CD4-positive, alpha-beta T cell treated with Interleukin-6 for 4 hours (primary cell): ENCODE data around the gene FUCA1.
A peak's percentile ranks its signal among the peaks of the same experiment; 100 is the strongest.
"Not testable (repeated sequence)": the region's sequence is repeated elsewhere in the genome, so short reads cannot be mapped to it uniquely, and the experiment has no call there.

Experiments used
- DNase-seq: peaks from one replicate; pipeline ENCODE4 v3.0.0-alpha.2; 2020; ENCODE audit warnings: mixed read lengths

The FUCA1 gene

DNA sequence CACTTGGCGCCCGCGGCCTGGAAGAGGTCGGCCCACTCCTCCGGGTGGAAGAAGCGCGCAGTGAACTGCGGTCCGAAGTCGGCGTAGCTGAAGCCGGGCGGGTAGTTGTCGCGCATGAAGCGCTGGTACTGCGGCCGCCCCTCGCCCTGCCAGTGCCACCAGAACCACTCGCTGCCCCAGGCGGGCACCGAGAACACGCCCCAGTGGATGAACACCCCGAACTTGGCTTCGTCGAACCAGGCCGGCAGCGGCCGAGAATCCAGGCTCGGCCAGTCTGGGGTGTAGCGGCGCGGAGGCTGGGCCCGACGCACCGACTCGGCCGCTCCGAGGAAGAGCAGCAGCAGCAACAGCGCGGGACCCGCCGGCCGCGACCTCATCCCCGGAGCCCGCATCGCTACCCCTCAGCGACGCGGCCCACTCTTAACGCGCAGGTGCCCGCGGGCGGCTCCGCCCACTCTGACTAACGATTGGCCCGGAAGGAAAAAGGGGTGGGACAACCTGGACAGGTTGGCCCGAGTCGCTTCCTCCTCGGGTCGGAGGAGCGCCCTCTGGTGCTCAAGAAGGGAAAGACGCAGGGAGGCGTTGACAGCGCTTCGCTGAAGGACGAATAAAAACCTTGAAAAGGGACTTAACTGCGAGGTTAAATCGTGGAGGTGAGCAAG, at the start of gene FUCA1:
Gene FUCA1 (minus strand): TSS at position 396 of the 662 bp plus-strand sequence. CDS start 4 bp downstream, at position 392.
- peak; percentile 98 for DNase-seq

DNA sequence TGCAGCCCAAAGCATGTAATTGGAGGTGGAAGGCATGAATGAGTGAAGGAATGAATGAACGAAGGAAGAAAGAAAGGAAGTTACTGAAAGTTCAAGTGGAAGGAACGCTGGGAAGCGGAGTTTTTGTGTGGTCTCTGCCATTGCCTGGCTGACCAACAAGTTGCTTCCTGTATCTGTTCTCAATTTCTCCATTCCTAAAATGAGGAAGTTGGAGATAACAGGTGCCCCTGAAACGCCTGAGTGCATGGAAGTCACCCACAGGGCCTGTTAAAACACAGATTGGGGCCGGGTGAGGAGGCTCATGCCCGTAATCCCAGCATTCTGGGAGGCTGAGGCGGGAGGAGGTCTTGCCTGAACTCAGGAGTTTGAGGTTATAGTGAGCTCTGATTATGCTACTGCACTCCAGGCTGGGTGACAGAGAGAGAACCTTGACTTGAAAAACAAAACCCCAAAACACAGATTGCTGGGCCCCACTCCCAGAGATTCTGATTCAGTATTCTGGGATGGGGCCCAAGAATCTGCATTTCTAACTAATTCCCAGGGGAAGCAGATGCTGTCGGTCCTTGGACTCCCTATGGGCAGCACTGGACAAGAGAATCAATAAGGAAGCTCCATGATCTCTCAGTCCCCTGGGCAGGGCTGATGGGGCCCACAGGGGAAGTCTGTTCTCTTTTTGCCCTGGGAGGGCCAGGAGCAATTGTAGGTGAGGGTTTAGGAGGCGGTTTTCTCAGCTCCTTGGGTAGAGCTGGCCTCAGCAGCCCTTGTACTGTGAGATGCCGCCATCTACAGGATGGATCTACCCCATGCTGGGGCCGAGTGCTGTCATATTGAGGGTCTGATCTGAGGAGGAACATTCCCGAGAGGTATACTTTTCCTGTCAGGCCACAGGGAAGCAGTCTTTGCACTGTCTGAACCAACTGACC, 48.4 kb upstream of the FUCA1 start:
- peak; percentile 59 for DNase-seq

- no peak for DNase-seq
Measured at GRCh38 chr1:23915466-23915865, 47.4 kb upstream of the FUCA1 start.

DNA sequence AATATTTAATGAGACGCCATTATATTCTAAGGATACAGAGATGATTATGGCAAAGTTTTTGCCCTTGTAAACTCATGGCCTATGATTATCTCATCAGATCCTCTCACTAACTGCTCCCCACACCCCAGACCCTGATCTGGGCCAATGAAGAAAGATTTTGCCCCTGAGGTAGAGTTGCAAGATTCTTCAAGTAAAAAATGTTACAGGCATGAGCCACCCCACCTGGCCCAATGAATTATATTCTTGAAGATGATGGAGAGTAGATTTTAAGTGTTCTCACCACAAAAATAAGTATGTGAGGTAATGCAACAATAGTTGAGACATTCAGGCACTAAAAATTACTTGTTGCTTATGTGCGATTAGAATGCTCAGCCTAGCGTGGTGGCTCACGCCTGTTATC, 46.8 kb upstream of the FUCA1 start:
- DNase-seq: no peak

DNA sequence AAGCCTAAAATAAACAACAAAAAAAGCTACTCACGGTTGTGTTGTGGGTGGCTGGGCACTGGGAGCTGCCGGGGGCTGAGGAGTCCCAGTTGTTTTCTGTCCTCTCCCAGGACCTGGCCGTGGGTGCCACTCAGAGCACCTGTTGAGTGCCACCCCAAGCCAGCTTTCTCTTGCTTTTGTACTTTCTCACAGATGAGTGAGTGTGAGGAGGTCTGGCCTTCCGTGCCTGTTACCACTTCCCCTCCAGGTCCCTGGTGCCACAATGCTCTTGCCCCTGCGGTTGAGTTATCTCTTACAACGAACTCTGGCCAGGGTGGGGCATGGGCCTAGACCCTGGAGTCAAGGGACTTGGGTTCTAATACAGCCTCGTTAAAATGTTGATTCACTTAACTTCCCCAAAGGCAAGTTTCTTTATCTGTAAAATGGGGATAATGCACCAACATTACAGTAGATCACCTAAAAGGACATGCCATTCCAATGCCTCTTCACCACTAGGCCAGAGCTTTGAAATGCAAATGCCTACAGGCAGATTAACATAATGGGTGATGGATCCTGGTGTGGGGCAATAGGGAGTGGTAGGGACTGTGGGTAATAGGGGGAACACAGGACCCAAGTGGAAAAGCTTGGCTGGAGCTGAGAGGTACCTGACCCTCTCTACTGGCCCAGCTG, 45.3 kb upstream of the FUCA1 start, which contains the start of gene CNR2:
Gene CNR2 (minus strand): TSS at position 151 of the 669 bp plus-strand sequence. CDS start 37,745 bp downstream, outside the sequence.
- peak; percentile 24 for DNase-seq

- no peak for DNase-seq
Measured at GRCh38 chr1:23911921-23912320, 43.8 kb upstream of the FUCA1 start.

GRCh38 chr1:23910553-23911246, 42.6 kb upstream of the FUCA1 start:
- DNase-seq: no peak

DNA sequence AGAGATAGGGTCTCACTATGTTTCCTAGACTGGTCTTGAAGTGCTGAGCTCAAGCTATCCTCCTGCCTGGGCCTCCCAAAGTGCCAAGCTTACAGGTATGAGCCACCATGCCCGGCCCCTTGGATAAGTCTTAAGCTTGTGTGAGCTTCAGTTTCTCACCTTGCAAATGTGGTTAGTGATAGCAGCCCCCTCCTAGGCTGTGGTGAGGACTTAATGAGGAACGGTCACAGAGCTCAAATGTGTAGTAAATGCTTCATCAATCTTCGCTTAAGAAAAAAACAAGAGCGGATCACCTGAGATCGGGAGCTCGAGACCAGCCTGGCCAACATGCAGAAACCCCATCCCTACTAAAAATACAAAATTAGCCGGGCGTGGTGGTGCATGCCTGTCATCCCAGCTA, 42.1 kb upstream of the FUCA1 start:
- no peak for DNase-seq

DNA sequence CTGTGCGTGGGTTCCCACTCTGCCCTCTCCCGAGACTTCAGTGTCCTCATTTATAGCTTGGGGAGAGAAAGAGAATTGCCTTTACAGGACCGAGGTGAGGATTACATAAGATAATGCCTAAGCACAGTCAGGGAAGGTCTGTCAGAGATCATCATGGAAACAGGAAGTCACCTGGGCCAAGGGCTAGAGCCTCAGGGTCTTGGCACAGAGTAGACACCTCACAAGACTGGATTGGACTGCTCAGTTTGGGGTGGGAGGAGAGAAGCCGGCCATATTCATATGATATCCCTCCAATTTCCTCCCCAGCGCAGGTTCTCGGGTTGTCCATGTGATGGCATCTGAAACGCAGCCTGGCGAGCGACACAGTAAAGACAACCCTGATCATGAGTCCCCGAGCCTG, 41.3 kb upstream of the FUCA1 start:
- DNase-seq: no peak

DNA sequence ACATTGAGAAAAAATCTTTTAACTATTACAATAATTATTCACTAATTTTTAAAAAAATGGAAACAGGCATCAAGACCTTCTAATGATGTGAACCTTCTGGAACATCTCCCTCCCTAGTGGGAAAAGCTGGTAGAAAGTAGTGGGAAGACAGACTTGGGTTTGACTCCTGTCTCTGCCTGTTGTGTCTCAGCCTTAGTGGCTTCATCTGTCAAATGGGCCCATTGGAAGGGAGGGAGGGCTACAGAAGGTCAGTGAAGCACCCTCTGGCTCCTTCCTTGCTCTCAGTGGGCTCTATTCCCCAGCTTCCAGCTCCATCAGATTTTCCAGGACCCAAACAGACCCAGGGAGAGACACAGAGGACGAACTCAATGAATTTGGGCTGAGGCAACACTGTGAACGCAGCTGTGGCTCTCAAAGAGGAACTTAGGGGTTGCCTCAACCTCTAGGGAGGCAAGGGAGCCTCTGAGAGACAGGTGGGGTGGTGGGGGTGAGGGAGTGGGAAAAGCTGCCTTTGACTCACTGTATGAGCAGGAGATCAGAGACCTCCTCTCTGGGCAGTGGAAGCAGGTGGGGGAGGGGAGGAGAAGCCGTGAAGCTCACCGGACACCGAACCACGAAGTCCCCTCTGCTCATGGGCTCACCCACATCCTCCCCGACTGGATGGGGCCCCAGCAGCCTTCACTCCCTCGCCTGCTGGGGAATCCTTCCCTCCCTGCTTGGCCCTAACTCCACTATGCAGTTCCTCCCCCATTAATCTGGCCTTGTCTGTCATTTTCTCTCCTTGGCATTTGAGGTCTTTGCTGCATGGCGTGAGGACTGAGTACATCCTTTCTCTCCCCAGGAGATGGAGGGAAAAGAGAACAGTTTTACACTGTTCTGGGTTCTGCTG, 40.6 kb upstream of the FUCA1 start:
- DNase-seq: peak; percentile 26

DNA sequence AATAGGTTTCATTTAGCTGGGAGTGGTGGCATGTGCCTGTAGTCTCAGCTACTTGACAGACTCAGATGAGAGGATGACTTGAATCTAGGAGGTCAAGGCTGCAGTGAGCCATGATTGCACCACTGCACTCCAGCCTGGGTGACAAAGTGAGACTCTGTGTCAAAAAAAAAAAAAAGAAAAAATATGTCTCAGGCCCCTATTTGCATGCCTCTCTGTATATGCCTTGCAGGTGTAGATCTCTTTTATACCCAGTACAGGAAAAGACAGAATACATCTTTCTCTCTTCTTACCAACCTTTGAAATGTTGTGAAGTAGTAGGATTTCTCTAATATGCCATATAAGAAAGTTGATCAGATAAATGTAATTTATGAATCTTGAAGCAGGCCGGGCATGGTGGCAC, 38.6 kb upstream of the FUCA1 start:
- no peak for DNase-seq

- no peak for DNase-seq
Measured at GRCh38 chr1:23905461-23906025, 37.5 kb upstream of the FUCA1 start.

- DNase-seq: no peak
Measured at GRCh38 chr1:23904748-23905357, 36.8 kb upstream of the FUCA1 start.

DNA sequence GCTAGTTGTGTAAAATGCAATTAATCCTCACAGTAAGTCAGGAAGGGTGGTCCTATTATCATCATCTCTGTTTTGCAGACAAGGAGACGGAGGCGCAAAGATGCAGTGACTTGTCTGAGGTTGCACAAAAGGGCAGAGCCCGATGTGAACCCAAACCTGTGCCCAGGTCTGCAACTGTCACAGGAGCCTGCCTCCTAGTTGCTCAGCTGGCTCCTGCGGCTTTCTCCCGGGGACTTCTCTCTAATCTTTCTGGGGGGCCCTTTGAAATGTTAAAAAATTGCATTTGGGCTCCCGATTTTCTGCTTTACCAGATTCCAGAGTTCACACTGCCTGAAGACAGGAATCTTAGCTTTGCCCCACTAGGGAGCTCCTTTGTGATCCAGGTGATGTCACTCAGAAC, 35.7 kb upstream of the FUCA1 start:
- DNase-seq: no peak

DNA sequence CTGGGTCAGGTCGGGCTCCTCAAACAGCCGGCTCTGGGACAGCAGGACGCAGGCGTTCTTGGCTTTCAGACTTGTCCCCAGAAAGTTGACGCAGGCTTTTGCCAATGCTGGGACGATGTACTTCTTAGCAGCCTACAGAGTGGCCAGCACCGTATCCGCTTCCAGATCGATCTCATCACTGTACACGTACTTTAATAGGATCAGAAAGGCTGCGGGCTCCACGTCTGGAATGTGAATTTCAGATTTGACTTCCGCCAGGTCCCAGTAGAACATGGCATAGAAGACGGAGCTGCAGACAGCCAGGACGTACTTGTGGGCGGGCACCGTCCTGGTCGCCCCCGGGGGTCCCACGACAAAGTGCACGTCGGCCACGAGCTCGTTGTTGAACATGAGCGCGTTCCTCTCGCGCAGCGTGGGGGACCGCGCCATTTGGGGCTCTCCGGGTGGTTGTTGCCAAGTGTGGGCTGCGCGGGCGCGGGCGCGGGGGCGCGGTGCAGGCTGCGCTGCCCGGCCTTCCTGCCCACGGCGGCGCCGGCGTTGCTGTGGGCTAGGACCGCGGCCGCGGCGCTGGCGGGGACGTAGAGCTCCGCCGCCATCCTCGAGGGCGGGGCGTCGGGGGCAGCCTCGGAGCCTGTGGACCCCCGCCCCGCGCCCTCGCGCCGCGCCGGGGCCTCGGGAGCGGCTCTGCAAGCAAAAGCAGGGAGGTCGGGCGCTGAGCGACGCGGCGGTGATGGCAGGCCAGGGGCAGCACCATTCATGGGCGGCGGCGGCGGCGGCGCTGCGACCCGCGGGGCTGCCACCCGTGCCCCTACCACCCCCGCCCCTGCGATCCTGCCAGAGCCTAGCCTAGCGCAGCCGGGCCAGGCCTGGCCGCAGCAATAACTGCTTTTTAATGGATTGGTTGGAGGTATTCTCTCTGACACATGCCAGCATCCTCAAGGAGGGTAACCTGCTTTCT, 34.5 kb upstream of the FUCA1 start:
- no peak for DNase-seq

- not testable (repeated sequence) for DNase-seq
Measured at GRCh38 chr1:23900017-23900416, 31.9 kb upstream of the FUCA1 start.

DNA sequence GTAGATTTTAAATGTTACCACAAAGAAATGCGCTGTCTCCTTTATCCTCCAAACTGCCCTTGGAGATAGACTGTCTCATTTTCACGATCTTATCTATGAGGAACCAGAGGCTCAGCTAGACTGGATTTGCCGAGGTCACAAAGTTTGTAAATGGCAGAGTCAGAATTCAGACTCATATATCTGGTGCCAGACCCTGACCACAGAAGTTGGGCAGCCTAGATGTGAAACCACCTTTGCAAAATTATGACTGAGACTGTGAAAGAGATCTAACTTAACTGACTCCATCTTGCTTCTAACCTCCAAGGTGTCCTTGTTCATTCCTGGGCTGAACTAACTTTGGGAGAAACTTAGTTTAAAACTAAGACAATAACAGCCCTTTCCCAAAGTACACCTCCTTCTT, 31.0 kb upstream of the FUCA1 start:
- DNase-seq: no peak

- no peak for DNase-seq
Measured at GRCh38 chr1:23897083-23897482, 29.0 kb upstream of the FUCA1 start.

GRCh38 chr1:23896491-23896890, 28.4 kb upstream of the FUCA1 start:
- DNase-seq: no peak

GRCh38 chr1:23895993-23896392, 27.9 kb upstream of the FUCA1 start:
- DNase-seq: no peak
